K562 (cell line): ENCODE results near the gene NXPH4. TPM values are rescaled to one million over a fixed set of nuclear protein-coding genes. Genes with fewer than 3 reads are reported as not detected.

ENCODE experiments used
- ATAC-seq: fragments of 200-7000 bp; cut with Tn5 transposase; 3 replicates; pipeline ENCODE4 v1.9.1; 2020; ENCODE audit warnings: moderate library complexity
- BruUV-seq: library from RNA; stranded (reverse); fragments of 400-500 nt; replicated peaks from 2 replicates; lab custom pipeline; 2021; lab: Mats Ljungman, UMichigan
- CTCF ChIA-PET: fragments of 300-600 bp; formaldehyde crosslinking; extraction: SDS; loops from one replicate; lab custom pipeline; 2021; ENCODE audit warnings: low intra/inter-chr PET ratio; lab: Yijun Ruan, JAX
- POLR2A ChIA-PET: fragments of 300-600, 350-650 bp; sonication (Branson Sonifier 250); formaldehyde crosslinking; extraction: SDS; loops from one replicate; lab custom pipeline; 2021; ENCODE audit warnings: antibody characterized with exemption, inconsistent platforms; lab: Yijun Ruan, JAX
- DNase-seq, 4 experiments: peaks; one replicate each; pipeline versions ENCODE4 v3.0.0 to v3.0.0-alpha.2; 2011 to 2018; ENCODE audit warnings: low spot score in 3 of 4, mixed read lengths in 3 of 4; ENCODE audit errors: extremely low read depth in 1 of 4
- FAIRE-seq: peaks from 2 replicates; lab custom pipeline; 2011; peaks lifted over from hg19 to GRCh38; lab: Jason Lieb, UNC
- H2AFZ ChIP-seq: 2 replicates; pipeline ENCODE4 v1.6.0; 2011; ENCODE audit warnings: low read depth, low read length, control low read depth, inconsistent platforms
- H3K27ac ChIP-seq: fragments of 200-600 bp; 3 replicates; pipeline ENCODE4 v1.8.0; 2011; ENCODE audit warnings: low read depth, mild to moderate bottlenecking, control low read depth, inconsistent platforms, low read length, moderate library complexity, mixed read lengths; ENCODE audit errors: extremely low read depth
- H3K27me3 ChIP-seq, 2 experiments: fragments of 300-600 bp in 1 of 2; 2 replicates in 1 of 2; 3 replicates in 1 of 2; pipeline versions ENCODE4 v1.6.0 to v1.8.0; 2011; ENCODE audit warnings: inconsistent platforms in 2 of 2, low read length in 2 of 2, mild to moderate bottlenecking in 1 of 2, mixed read lengths in 1 of 2, moderate library complexity in 1 of 2; ENCODE audit not compliant: control insufficient read depth in 2 of 2, insufficient read depth in 2 of 2
- H3K36me3 ChIP-seq: fragments of 300-600 bp; 3 replicates; pipeline ENCODE4 v1.8.0; 2011; ENCODE audit warnings: mild to moderate bottlenecking, low read length, inconsistent platforms; ENCODE audit not compliant: control insufficient read depth, insufficient read depth
- H3K4me1 ChIP-seq, 2 experiments: fragments of 200-600 bp in 1 of 2; replicated peaks in 1 of 2; 2 replicates in 1 of 2; 3 replicates in 1 of 2; pipeline versions ENCODE4 v1.5.1 to v1.8.0; 2011; ENCODE audit warnings: inconsistent platforms in 2 of 2, low read length in 2 of 2, mild to moderate bottlenecking in 1 of 2, mixed read lengths in 1 of 2, moderate library complexity in 1 of 2; ENCODE audit not compliant: control insufficient read depth in 2 of 2, insufficient read depth in 2 of 2
- H3K4me2 ChIP-seq: 2 replicates; pipeline ENCODE4 v1.6.1; 2011; ENCODE audit warnings: low read length, control low read depth, inconsistent platforms, mixed read lengths; ENCODE audit not compliant: insufficient read depth
- H3K4me3 ChIP-seq: fragments of 200-600 bp; sonication (generic), shearing (Covaris generic); 2 replicates; pipeline ENCODE4 v1.5.1; 2016; ENCODE audit warnings: control low read depth, inconsistent platforms
- H3K79me2 ChIP-seq: fragments of 200-600 bp; 3 replicates; pipeline ENCODE4 v1.8.0; 2011; ENCODE audit warnings: low read length, inconsistent platforms; ENCODE audit not compliant: control insufficient read depth, insufficient read depth
- H3K9ac ChIP-seq, 2 experiments: 2 replicates each; pipeline versions ENCODE4 v1.6.0 to v1.6.1; 2011; ENCODE audit warnings: low read depth in 2 of 2, low read length in 2 of 2, control low read depth in 1 of 2, inconsistent platforms in 1 of 2, mild to moderate bottlenecking in 1 of 2, mixed read lengths in 1 of 2; ENCODE audit not compliant: insufficient read depth in 1 of 2
- H3K9me1 ChIP-seq: one replicate; pipeline ENCODE4 v1.6.0; 2011; ENCODE audit warnings: inconsistent platforms, mild to moderate bottlenecking, low read length, moderate library complexity; ENCODE audit not compliant: control insufficient read depth, insufficient read depth
- H3K9me3 ChIP-seq: replicated peaks from 2 replicates; pipeline ENCODE4 v1.5.1; 2011; ENCODE audit warnings: low read depth, low read length, inconsistent platforms; ENCODE audit not compliant: control insufficient read depth, insufficient read depth
- H4K20me1 ChIP-seq: replicated peaks from 2 replicates; pipeline ENCODE4 v1.6.1; 2011; ENCODE audit warnings: low read length, inconsistent platforms, mixed read lengths; ENCODE audit not compliant: control insufficient read depth, insufficient read depth
- GTF2F1 ChIP-seq: IDR thresholded peaks from 2 replicates; pipeline ENCODE4 v1.6.1; 2011; ENCODE audit warnings: low read depth, low read length, improper control_type of control experiment
- HMG20A ChIP-seq: fragments of 450-650 bp; formaldehyde crosslinking; conservative IDR thresholded peaks from 2 replicates; pipeline ENCODE4 v1.4.0; 2020; ENCODE audit warnings: mild to moderate bottlenecking, mixed read lengths
- HMGN3 ChIP-seq: IDR thresholded peaks from 2 replicates; pipeline ENCODE4 v1.6.1; 2011; ENCODE audit warnings: borderline replicate concordance, low read depth, mild to moderate bottlenecking, mixed read lengths, low read length; ENCODE audit not compliant: insufficient read length; ENCODE audit errors: extremely low read depth
- MEIS2 ChIP-seq: fragments of 450-650 bp; IDR thresholded peaks from 2 replicates; pipeline ENCODE4 v1.6.1; 2014; ENCODE audit warnings: mild to moderate bottlenecking; ENCODE audit not compliant: partially characterized antibody
- POLR2G ChIP-seq: fragments of 200-400 bp; formaldehyde crosslinking; IDR thresholded peaks from 2 replicates; pipeline ENCODE4 v1.6.1; 2017; ENCODE audit warnings: low read depth, mild to moderate bottlenecking, antibody characterized with exemption, low read length, moderate library complexity
- PTRF ChIP-seq: fragments of 450-650 bp; IDR thresholded peaks from 2 replicates; pipeline ENCODE4 v1.6.1; 2016; ENCODE audit warnings: mild to moderate bottlenecking, missing genetic modification characterization, missing compliant biosample characterization
- RBM22 ChIP-seq: fragments of 200-400 bp; formaldehyde crosslinking; IDR thresholded peaks from 2 replicates; pipeline ENCODE4 v1.6.1; 2018; ENCODE audit warnings: low read length, low read depth; ENCODE audit not compliant: poor library complexity, severe bottlenecking
- RFX1 ChIP-seq: fragments of 450-650 bp; IDR thresholded peaks from 2 replicates; pipeline ENCODE4 v1.6.1; 2016; ENCODE audit warnings: mild to moderate bottlenecking, moderate library complexity
- ZNF239 ChIP-seq: fragments of 250-450 bp; sonication (Bioruptor Pico); IDR thresholded peaks from 2 replicates; pipeline ENCODE4 v1.4.0; 2020; ENCODE audit warnings: mild to moderate bottlenecking
- ZNF24 ChIP-seq: fragments of 450-650 bp; IDR thresholded peaks from 2 replicates; pipeline ENCODE4 v1.6.1; 2016
- ZNF778 ChIP-seq: fragments of 450-650 bp; formaldehyde crosslinking; IDR thresholded peaks from 2 replicates; pipeline ENCODE4 v1.4.0; 2020; ENCODE audit warnings: mild to moderate bottlenecking, moderate library complexity
- WGBS: fragments of 100-300 bp; shearing (Covaris generic); methylation state at CpG from one replicate; pipeline ENCODE4 v1.1.6; 2016; ENCODE audit warnings: low coverage, mixed read lengths; ENCODE audit not compliant: insufficient coverage; ENCODE audit errors: missing lambda C conversion rate; 5-methylcytosine and 5-hydroxymethylcytosine counted together
- in situ Hi-C: fragments of 300-500 bp; cut with MboI; formaldehyde crosslinking; loops from 4 replicates; pipeline ENCODE4 v1.15.0; 2018; ENCODE audit warnings: inconsistent platforms, mixed read lengths
- intact Hi-C: fragments of 100-400 bp; cut with micrococcal nuclease; formaldehyde crosslinking; loops from 2 replicates; pipeline ENCODE4 v1.14.2; 2022
- polyA plus RNA-seq, 8 experiments: library from polyadenylated mRNA; depleted of rRNA in 4 of 8; stranded (reverse) in 5 of 8; unstranded in 3 of 8; fragments of >200 nt; fragmentation: Nextera tagmentation in 2 of 8; fragmentation: Illumina TruSeq in 1 of 8; extraction: Ambion mirVana in 2 of 8; extraction: Trizol in 1 of 8; gene quantifications; 2 replicates each; pipeline versions ENCODE4 v1.2.1 to v1.2.3, GENCODE V29; 2011 to 2014; ENCODE audit warnings: inconsistent platforms in 1 of 8, missing spikeins in 1 of 8
- total RNA-seq, 7 experiments: library from RNA; depleted of rRNA in 6 of 7; stranded (reverse); fragments of >200 nt in 6 of 7; fragmentation: Illumina TruSeq in 2 of 7; extraction: Trizol in 2 of 7; gene quantifications; 2 replicates each; pipeline versions ENCODE4 v1.2.1 to v1.2.3, GENCODE V29; 2011 to 2021; ENCODE audit warnings: low replicate concordance in 1 of 7

The NXPH4 gene
- total and polyA plus RNA-seq, 9 of the 15 experiments (the other 6 are each of a cell fraction or from before 2014, with no cell fraction given) = 0.49 to 2.7 (median 1.1) TPM; not detected in 4

- TF ChIP-seq ZNF24 (no peak), ZNF239 (CRISPR knock-in tag) (no peak), RFX1 (no peak), POLR2G (peak; percentile 37; the same call in 1 of the 2 replicates), MEIS2 (peak; percentile 9), GTF2F1 (no peak)
- TF ChIP-seq, all 486 proteins: peak for 8
Measured at GRCh38 chr12:57241402-57242310, 25.1 kb downstream of the NXPH4 start (continued).

GRCh38 chr12:57242329-57242690, 25.7 kb downstream of the NXPH4 start:
- Histone ChIP-seq H3K4me2 (peak overlapping the region; percentile 79; the same call in 1 of the 2 replicates), H3K9me3 (no peaks in the 10 kb centered on the region), H3K79me2 (no peaks in the 10 kb centered on the region), H3K9ac (peak overlapping the region in 1 of 2 experiments; percentile 90; a peak in 1 of 4 replicates), H3K4me3 (no peak overlapping the region), H3K36me3 (no peaks in the 10 kb centered on the region), H3K4me1 (peaks cover 41 to 74% of the 10 kb centered on the region in 2 experiments), H3K27ac (no peak overlapping the region), H3K9me1 (no peaks in the 10 kb centered on the region), H2AFZ (no peak overlapping the region), H4K20me1 (peaks cover 8% of the 10 kb centered on the region), H3K27me3 (peaks cover 2 to 23% of the 10 kb centered on the region in 2 experiments; a peak in 3 of 5 replicates)
- ChIA-PET POLR2A (interaction anchor here (0.5 to 1.5 kb wide), 9 partner anchors 9 to 294 kb away, joined by 3 to 8 read pairs (median 3); partner anchors contain the start of genes INHBE and SHMT2), CTCF (interaction anchor here (0.7 to 4.4 kb wide), 3 partner anchors 27 to 1052 kb away, joined by 3 to 80 read pairs (median 3); no protein-coding TSS in a partner anchor)
- FAIRE-seq (no peak), DNase-seq (no peak), ATAC-seq (no peak)
- BruUV-seq = no TSS peak
- WGBS = 6% methylated on average over 8 of the region's 18 CpGs
- intact Hi-C loops = loop anchor here (5.0 to 10.0 kb wide), 3 partner anchors 45 to 165 kb away; partner anchors contain the start of genes LRP1 and NEMP1
- in situ Hi-C loops = loop anchor here (5.0 kb wide), 1 partner anchor 35 kb away; no protein-coding TSS in a partner anchor
- TF ChIP-seq POLR2G (0 out of 2 replicates have a peak, but pooled peaks have one; percentile 1), HMG20A (CRISPR knock-in tag) (no peak), PTRF (tag) (no peak), RBM22 (peak; percentile 15), HMGN3 (peak; percentile 0), ZNF778 (CRISPR knock-in tag) (no peak)
